Hypothalamus (tissue), 51 donors: ENCODE data around the gene BBS2.

Experiments
- DNase-seq, 51 donors: peaks; one replicate each; lab custom pipeline; 2025; lab: John Stamatoyannopoulos, UW

The BBS2 gene

GRCh38 chr16:56480776-56481467, 38.9 kb downstream of the BBS2 start:
- no peak for DNase-seq

DNA sequence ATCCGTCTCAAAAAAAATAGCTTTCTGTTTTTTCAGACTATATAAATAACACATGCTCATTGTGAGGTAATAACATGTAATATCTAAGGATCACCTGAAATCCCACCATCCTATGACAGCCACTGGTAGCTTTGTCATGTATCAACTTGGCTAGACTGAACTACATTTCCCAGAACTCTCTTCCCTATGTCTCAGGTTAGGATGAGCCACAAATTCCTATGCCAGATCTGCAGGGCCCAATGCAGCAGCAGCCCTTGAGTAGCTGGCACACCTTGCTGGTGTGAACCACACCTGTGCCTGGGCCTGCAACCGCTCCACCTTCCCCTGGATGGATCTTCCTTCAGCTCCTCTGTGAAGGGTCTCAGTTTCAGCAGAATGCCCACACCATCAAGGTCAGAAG, 40.4 kb downstream of the BBS2 start:
- no peak for DNase-seq

GRCh38 chr16:56478281-56479049, 41.4 kb downstream of the BBS2 start:
- DNase-seq = no peak

DNA sequence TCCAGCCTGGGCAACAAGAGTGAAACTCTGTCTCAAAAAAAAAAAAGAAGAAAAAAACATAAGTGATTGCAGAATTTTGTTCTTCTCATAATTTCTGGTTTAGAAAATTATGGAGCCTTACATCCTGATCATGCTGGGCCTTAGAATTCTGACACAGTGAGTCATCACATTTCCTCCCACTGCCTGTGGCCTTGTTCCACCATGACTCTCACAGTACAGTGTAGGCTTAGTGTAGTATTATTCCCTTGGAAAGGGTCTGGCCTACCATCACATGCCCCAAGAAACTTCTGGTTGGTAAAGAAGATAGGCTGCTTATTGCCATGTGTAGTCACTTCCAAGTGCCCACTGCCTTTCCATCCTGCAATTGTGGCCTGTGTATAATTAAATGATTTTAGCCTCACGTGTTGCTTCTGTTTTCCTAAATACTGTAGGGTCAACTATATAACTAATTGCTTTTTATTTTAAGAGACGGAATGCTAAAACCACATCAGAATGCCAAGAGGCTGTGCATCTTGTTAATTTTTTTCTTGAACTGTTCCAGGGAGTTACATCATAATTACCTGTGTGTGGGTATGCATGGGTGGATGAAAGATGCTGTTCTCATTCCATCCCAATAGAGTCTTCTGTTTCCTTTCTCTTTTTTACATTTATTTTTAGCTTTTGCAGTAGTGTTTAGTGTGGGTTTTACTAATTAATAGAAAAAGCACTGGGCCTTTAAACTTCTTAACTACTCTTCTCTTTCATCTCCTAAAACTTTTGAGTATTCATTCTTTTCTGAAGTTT, 42.5 kb downstream of the BBS2 start:
- DNase-seq = peak in 2 of 51 donors; percentile 33 to 52

- DNase-seq = no peak
Measured at GRCh38 chr16:56475201-56475600, 44.6 kb downstream of the BBS2 start.

DNA sequence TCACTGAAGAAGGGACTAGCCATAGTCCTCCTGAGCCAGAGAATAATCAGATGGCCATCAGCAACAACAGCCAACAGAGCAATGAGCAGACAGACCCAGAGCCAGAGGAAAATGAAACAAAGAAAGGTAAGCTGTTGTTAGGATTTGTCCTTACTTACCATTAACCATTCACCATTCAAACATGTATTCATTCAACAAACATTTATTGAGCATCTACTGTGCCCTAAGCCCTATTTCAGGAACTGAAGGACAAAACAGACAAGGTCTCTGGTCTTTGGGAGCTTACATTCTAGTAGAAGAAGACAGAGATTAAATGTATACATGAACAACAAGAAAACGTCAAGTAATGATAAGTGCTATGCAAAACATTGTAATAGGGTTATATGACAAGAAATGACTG, 49.2 kb downstream of the BBS2 start:
- no peak for DNase-seq

DNA sequence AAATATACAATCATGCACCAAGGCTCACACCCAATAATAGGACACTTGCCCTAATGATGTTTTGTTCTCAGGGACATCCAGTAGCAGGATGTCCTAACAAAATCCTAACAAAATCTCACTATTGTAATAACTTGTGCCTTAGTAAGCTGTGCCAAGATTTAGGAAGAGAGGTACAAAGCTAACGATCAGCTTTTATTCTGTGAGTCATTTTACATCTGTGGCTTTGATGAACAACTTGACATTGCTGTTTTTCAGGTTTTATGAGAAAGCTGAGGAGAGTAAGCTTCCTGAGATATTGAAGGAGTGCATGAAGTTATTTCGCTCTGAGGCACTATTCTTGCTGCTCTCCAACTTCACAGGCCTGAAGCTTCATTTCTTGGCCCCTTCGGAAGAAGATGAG, 49.6 kb downstream of the BBS2 start:
- DNase-seq = no peak

DNA sequence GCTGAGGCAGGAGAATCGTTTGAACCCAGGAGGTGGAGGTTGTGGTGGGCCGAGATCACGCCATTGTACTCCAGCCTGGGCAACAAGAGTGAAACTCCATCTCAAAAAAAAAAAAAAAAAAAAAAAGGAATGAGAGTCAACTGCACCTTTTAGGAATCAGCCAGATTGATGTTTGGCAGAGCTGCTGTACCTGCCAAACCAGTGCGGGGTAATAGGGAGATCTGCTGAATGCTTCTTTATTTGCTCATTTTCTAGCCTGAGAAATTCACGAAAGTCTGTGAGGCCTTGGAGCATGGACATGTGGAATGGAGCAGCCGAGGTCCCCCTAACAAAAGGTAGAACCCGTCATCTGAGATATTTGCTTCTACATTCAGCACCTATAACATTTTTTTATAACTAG, 50.1 kb downstream of the BBS2 start:
- DNase-seq = no peak

- no peak for DNase-seq
Measured at GRCh38 chr16:56468800-56469199, 51.0 kb downstream of the BBS2 start.

DNA sequence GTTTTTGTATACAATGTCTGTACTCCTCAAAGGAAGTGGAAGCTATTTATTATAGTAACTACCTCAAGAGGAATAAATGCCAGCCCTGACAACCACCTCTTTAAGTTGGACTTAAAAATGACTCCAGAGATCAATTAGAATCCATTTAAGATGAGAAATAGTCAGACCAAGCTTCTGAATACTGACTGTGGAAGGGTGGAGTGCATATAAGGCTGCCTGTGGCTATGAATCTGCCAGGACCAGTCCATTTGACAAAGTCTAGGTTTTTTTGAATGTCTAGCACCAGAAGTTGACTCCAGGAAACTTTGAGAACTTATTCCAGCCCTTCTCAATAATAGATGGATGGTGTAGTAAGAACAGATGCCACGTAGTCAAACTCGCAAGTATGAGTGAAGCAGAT, 53.5 kb downstream of the BBS2 start:
- DNase-seq = no peak

DNA sequence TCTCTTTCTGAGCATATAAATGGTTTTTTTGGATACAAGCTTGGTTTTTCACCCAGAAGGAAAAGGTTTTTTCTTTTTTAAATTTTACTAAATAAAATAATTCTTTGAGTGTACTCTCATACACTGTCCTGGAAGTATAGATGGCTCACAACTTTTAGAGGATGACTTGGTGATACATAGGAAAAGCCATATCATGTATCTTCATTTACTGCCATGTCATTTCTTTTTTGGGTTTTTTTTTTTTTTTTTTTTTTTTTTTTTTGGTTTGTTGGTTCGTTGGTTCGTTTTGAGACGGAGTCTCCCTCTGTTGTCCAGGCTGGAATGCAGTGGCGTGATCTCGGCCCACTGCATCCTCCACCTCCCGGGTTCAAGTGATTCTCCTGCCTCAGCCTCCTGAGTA, 56.7 kb downstream of the BBS2 start:
- DNase-seq = no peak

DNA sequence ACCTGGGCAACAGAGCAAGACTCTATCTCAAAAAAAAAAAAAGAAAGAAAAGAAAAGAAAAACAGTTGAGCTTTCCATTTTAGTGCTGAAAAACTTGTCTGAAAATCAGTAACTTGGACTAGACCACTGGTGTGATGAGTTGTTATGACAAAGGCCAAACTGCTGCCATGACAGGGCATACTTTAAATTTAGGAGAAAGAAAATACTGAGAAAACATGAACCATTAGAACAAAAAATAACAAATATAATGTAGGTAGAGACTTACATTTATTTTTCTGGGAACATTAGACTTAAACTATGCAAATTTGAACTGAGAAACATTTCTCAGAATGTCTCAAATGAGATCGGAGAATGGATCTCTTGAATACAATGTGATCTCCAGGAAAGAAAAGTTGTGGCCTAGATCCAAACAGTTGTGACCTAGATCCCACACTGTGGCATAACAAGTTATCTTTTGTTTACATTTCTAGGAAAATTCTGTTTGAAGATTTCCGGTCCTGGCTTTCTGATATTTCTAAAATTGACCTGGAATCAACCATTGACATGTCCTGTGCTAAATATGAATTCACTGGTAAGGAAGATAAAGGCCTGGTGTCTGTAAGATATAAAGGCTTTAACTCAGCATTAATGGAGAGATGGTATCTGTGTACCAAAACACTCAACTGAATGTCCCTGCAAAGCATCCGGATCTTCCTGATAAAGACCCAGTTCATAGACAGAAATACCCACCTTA, 57.6 kb downstream of the BBS2 start:
- DNase-seq = no peak

GRCh38 chr16:56460101-56460500, 59.7 kb downstream of the BBS2 start:
- DNase-seq = peak in 2 of 51 donors; percentile 24 to 37

DNA sequence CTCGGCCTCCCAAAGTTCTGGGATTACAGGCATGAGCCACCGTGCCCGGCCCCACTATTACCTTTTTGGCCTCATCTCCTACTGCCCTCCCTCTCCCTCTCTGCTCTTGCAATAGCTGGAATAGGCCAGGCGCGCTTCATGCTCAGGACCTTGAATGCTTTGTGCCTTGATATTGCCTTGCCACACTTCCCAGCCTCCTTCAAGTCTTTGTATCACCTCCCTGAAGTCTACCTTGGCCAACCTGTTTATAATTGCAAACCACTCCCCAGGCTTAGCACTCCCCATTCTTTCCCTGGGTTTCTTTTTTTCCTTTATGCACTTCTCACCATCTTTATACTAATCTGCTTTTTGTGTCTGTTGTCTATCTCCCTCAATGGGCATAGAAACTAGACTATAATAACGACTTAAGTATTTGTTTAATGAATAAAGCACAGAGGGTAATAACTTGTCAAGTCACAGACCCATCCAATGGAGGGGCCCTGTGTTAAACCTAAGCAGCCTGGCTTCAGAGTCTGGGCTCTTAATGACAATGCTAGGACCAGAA, 61.8 kb downstream of the BBS2 start:
- no peak for DNase-seq

DNA sequence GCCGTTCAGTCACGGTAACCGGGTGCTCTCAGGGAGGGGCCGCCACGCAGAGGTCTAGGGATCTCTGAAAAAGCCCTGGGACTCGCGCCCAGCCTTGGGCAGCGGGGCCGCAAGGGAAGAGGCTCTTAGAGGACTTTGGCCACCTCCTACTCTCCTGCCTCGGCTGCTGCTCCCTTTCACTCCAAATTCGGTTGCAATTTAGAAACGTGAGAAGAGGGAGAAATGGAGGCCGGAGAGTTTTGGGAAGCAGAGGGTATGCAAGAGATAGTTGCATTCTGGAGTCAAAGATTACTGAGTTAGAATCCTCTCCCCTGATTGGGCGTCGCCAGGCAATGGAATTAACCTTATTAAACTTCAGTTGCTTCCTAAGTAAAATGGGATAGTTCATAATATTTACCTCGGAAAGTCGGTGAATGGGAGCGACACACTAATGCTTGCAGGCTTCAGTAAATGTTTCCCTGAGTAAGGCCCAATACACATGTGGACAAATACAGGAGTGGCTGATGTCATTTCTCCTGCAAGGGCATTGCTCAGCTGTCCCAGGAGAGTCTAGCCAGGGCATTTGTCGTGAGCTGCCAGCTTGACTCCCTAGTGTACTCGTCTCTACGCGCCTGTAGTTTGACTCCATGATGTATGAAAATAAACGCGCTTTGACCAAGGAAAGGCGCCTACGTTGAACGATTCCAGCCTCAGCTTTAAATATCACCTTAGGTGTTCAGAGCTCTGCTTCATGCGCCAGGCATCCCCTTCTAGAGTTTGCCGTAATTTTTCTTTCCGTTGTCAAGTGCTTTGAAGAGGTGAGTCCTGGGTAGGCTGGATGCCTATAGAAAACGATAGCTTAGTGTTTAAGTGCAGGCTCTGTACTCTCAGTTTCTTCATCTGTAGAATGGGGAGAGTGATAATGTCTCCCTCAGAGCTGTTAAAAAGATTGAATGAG, 67.8 kb downstream of the BBS2 start:
- DNase-seq = peak in 8 of 51 donors; percentile 8 to 75 (median 52)

DNA sequence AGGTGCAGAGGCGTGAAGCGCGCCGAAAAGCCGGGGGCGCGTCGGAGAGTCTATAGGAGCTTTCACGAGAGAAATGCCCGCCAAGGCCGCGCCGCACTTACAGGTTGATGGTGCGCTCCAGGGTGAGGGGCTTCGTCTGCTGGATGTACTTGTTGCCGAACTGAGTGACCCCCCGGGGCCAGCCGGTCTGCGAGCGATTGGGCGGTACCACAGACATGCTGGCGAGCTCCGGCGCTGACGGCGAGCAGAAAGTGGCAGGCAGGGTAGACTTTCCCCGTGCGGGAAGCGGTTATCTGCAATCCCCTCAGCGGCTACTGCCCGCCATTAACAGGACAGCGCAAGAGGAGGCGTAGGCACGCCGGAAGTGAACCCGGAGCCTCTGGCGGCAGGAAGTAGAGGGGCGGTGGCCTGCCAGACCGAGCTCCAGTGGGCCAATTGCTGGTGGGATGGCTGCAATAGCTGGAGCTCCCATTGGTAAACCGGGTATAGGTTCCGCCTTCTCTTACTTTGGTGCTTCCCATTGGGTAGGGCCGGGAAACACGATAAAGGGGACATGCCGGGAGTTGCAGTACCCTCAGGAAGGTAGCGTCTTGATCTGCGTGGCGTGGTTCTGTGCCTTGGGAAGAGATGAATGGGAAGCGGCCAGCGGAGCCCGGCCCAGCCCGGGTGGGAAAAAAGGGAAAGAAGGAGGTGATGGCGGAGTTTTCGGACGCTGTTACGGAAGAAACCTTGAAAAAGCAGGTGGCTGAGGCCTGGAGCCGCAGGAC, 68.7 kb downstream of the BBS2 start, which contains the start of the genes NUDT21 and OGFOD1:
TSS of gene NUDT21 (minus strand) at position 347 of the 767 bp plus-strand sequence. CDS start at position 217, 130 bp downstream.
TSS of gene OGFOD1 (plus strand) at position 569 of the 767 bp plus-strand sequence. CDS start at position 628, 59 bp downstream.
- peak; percentile 25 to 99 (median 94) for DNase-seq

GRCh38 chr16:56450275-56450985, 69.4 kb downstream of the BBS2 start:
- peak in 1 of 51 donors; percentile 14 for DNase-seq

GRCh38 chr16:56448005-56448404, 71.8 kb downstream of the BBS2 start:
- DNase-seq = no peak
